Natural killer cell treated with Interleukin-12 subunit alpha and Interleukin-12 subunit beta and Interleukin-15 and Interleukin-18, amount 100 ng/mL, for 72 hours (primary cell): ENCODE data around the gene BDKRB2. TPM values are rescaled to one million over a fixed set of nuclear protein-coding genes. Genes with fewer than 3 reads are reported as not detected.

ENCODE experiments used
- ATAC-seq, 2 donors: fragments of 150-1000 bp; cut with Tn5 transposase in 1 of 2; sonication (Bioruptor Pico), chemical (Tn5 transposase) in 1 of 2; 2 replicates each; pipeline ENCODE4 v1.10.0; 2021
- DNase-seq: peaks from one replicate; pipeline ENCODE4 v3.0.0; 2022; ENCODE audit warnings: low spot score
- H3K27ac Mint-ChIP-seq, 2 donors: 1 replicate in 1 of 2; 2 replicates in 1 of 2; pipeline ENCODE4 v1.8.0; 2022; ENCODE audit warnings: mixed read lengths in 2 of 2, mild to moderate bottlenecking in 1 of 2, moderate library complexity in 1 of 2
- H3K27me3 Mint-ChIP-seq, 2 donors: 1 replicate in 1 of 2; 2 replicates in 1 of 2; pipeline ENCODE4 v1.8.0; 2022; ENCODE audit warnings: mixed read lengths in 2 of 2
- H3K36me3 Mint-ChIP-seq: one replicate; pipeline ENCODE4 v1.8.0; 2022; ENCODE audit warnings: mixed read lengths
- H3K4me1 Mint-ChIP-seq, 2 donors: 1 replicate in 1 of 2; 2 replicates in 1 of 2; pipeline ENCODE4 v1.8.0; 2022; ENCODE audit warnings: low read depth in 2 of 2, mixed read lengths in 2 of 2, mild to moderate bottlenecking in 1 of 2
- H3K4me3 Mint-ChIP-seq: one replicate; pipeline ENCODE4 v1.8.0; 2022; ENCODE audit warnings: mixed read lengths
- H3K9me3 Mint-ChIP-seq: 2 replicates; pipeline ENCODE4 v1.8.0; 2022; ENCODE audit warnings: mixed read lengths
- total RNA-seq, 2 donors: library from RNA; stranded (reverse); gene quantifications; one replicate each; pipeline ENCODE4 v1.2.3, GENCODE V29; 2022

The BDKRB2 gene
- total RNA-seq, 2 donors from 2014 or later: not detected

GRCh38 chr14:96213871-96214465 lies 9.3 kb downstream of the BDKRB2 start:
- Mint-ChIP-seq H3K4me1 (no peaks in the 10 kb centered on the region), H3K27me3 (peaks cover 8 to 10% of the 10 kb centered on the region in 2 donors), H3K9me3 (peaks cover 3% of the 10 kb centered on the region), H3K27ac (no peak overlapping the region), H3K4me3 (no peak overlapping the region), H3K36me3 (no peaks in the 10 kb centered on the region)
- DNase-seq: no peak
- ATAC-seq: no peak

- ATAC-seq (no peak), DNase-seq (no peak)
- H3K27me3 Mint-ChIP-seq: peaks cover 6 to 8% of the 10 kb centered on the region in 2 donors
- no peaks in the 10 kb centered on the region for H3K4me1 Mint-ChIP-seq
- peaks cover 3% of the 10 kb centered on the region for H3K9me3 Mint-ChIP-seq
- no peaks in the 10 kb centered on the region for H3K36me3 Mint-ChIP-seq
- H3K27ac Mint-ChIP-seq: no peak overlapping the region
- no peak overlapping the region for H3K4me3 Mint-ChIP-seq
Observed at GRCh38 chr14:96214793-96215192, 10.2 kb downstream of the BDKRB2 start.

GRCh38 chr14:96215452-96216244 lies 11.0 kb downstream of the BDKRB2 start:
- Mint-ChIP-seq H3K36me3 (no peaks in the 10 kb centered on the region), H3K4me3 (no peak overlapping the region)

GRCh38 chr14:96216627-96217026 lies 12.0 kb downstream of the BDKRB2 start:
- Mint-ChIP-seq H3K27ac (no peak overlapping the region), H3K9me3 (peaks cover 3% of the 10 kb centered on the region), H3K4me3 (no peak overlapping the region), H3K4me1 (no peaks in the 10 kb centered on the region), H3K36me3 (no peaks in the 10 kb centered on the region), H3K27me3 (peaks cover 5 to 6% of the 10 kb centered on the region in 2 donors)
- DNase-seq: no peak
- ATAC-seq: no peak

More at GRCh38 chr14:96215452-96216244, 11.0 kb downstream of the BDKRB2 start:
- ATAC-seq: no peak
- no peak for DNase-seq
- H3K9me3 Mint-ChIP-seq: peaks cover 3% of the 10 kb centered on the region
- peaks cover 6 to 8% of the 10 kb centered on the region in 2 donors for H3K27me3 Mint-ChIP-seq
- no peaks in the 10 kb centered on the region for H3K4me1 Mint-ChIP-seq
- no peak overlapping the region for H3K27ac Mint-ChIP-seq

- H3K4me1 Mint-ChIP-seq: no peaks in the 10 kb centered on the region
- H3K36me3 Mint-ChIP-seq: no peaks in the 10 kb centered on the region
- H3K27me3 Mint-ChIP-seq: peaks cover 5 to 6% of the 10 kb centered on the region in 2 donors
- no peak for DNase-seq
- H3K9me3 Mint-ChIP-seq: peaks cover under 1% of the 10 kb centered on the region
- no peak overlapping the region for H3K4me3 Mint-ChIP-seq
- no peak overlapping the region for H3K27ac Mint-ChIP-seq
- ATAC-seq: no peak
Observed at GRCh38 chr14:96217376-96217913, 12.8 kb downstream of the BDKRB2 start.

- Mint-ChIP-seq H3K9me3 (no peaks in the 10 kb centered on the region), H3K4me1 (no peaks in the 10 kb centered on the region), H3K36me3 (no peaks in the 10 kb centered on the region), H3K27me3 (peaks cover 6 to 11% of the 10 kb centered on the region in 2 donors), H3K27ac (no peak overlapping the region), H3K4me3 (no peak overlapping the region)
- DNase-seq (no peak), ATAC-seq (no peak)
Observed at GRCh38 chr14:96221109-96221650, 16.5 kb downstream of the BDKRB2 start.

GRCh38 chr14:96221841-96222240 lies 17.2 kb downstream of the BDKRB2 start:
- Mint-ChIP-seq H3K27me3 (peaks cover 6 to 11% of the 10 kb centered on the region in 2 donors), H3K36me3 (no peaks in the 10 kb centered on the region), H3K4me3 (no peak overlapping the region), H3K27ac (no peak overlapping the region), H3K4me1 (no peaks in the 10 kb centered on the region), H3K9me3 (no peaks in the 10 kb centered on the region)
- DNase-seq (no peak), ATAC-seq (no peak)

GRCh38 chr14:96224480-96225096 lies 19.9 kb downstream of the BDKRB2 start:
- H3K27me3 Mint-ChIP-seq: peaks cover 6 to 11% of the 10 kb centered on the region in 2 donors
- H3K9me3 Mint-ChIP-seq: no peaks in the 10 kb centered on the region
- DNase-seq: no peak
- H3K36me3 Mint-ChIP-seq: no peaks in the 10 kb centered on the region
- no peak overlapping the region for H3K4me3 Mint-ChIP-seq
- no peak for ATAC-seq
- H3K27ac Mint-ChIP-seq: no peak overlapping the region
- H3K4me1 Mint-ChIP-seq: no peaks in the 10 kb centered on the region

GRCh38 chr14:96225213-96225612 lies 20.6 kb downstream of the BDKRB2 start:
- H3K36me3 Mint-ChIP-seq: no peaks in the 10 kb centered on the region
- no peaks in the 10 kb centered on the region for H3K9me3 Mint-ChIP-seq
- H3K27ac Mint-ChIP-seq: no peak overlapping the region
- DNase-seq: no peak
- H3K4me3 Mint-ChIP-seq: no peak overlapping the region
- H3K4me1 Mint-ChIP-seq: no peaks in the 10 kb centered on the region
- ATAC-seq: no peak
- peaks cover 6 to 11% of the 10 kb centered on the region in 2 donors for H3K27me3 Mint-ChIP-seq

- Mint-ChIP-seq H3K36me3 (no peaks in the 10 kb centered on the region), H3K27me3 (peaks cover 6 to 11% of the 10 kb centered on the region in 2 donors), H3K27ac (no peak overlapping the region), H3K4me1 (no peaks in the 10 kb centered on the region), H3K4me3 (no peak overlapping the region), H3K9me3 (no peaks in the 10 kb centered on the region)
- DNase-seq (no peak), ATAC-seq (no peak)
Observed at GRCh38 chr14:96225745-96226151, 21.1 kb downstream of the BDKRB2 start.

GRCh38 chr14:96227428-96227827 lies 22.8 kb downstream of the BDKRB2 start:
- Mint-ChIP-seq H3K27me3 (peaks cover 6 to 11% of the 10 kb centered on the region in 2 donors), H3K9me3 (no peaks in the 10 kb centered on the region), H3K4me3 (no peak overlapping the region), H3K36me3 (no peaks in the 10 kb centered on the region), H3K27ac (no peak overlapping the region), H3K4me1 (no peaks in the 10 kb centered on the region)
- no peak for DNase-seq
- ATAC-seq: peak in 1 of 2 donors; percentile 18

- Mint-ChIP-seq H3K27me3 (peaks cover 3% of the 10 kb centered on the region in 2 donors), H3K4me3 (no peak overlapping the region), H3K4me1 (no peaks in the 10 kb centered on the region), H3K9me3 (no peaks in the 10 kb centered on the region), H3K36me3 (no peaks in the 10 kb centered on the region), H3K27ac (no peak overlapping the region)
- ATAC-seq: no peak
- DNase-seq: no peak
Observed at GRCh38 chr14:96229315-96229714, 24.7 kb downstream of the BDKRB2 start.

GRCh38 chr14:96231056-96231455 lies 26.4 kb downstream of the BDKRB2 start:
- Mint-ChIP-seq H3K27me3 (no peaks in the 10 kb centered on the region), H3K27ac (no peak overlapping the region), H3K4me3 (no peak overlapping the region), H3K36me3 (no peaks in the 10 kb centered on the region), H3K9me3 (no peaks in the 10 kb centered on the region), H3K4me1 (no peaks in the 10 kb centered on the region)
- ATAC-seq: no peak
- DNase-seq: no peak
